Measurements from ENCODE around the gene AEBP1. TPM values are rescaled to one million over a fixed set of nuclear protein-coding genes. Genes with fewer than 3 reads are reported as not detected.

The AEBP1 gene
- total RNA-seq, 1 donor from 2014 or later = 52.2 TPM

- Mint-ChIP-seq H3K4me1 (ENCODE audit: low read depth) (no peaks in the 10 kb centered on the region), H3K4me3 (ENCODE audit: low read depth) (no peak overlapping the region), H3K27me3 (no peaks in the 10 kb centered on the region), H3K36me3 (ENCODE audit: insufficient read depth) (no peaks in the 10 kb centered on the region), H3K27ac (no peak overlapping the region), H3K9me3 (ENCODE audit: low read depth) (no peaks in the 10 kb centered on the region)
- TF ChIP-seq CTCF (IDR thresholded peaks at IDR 0.05; ENCODE audit: unreplicated experiment) = no peak
- no peak for DNase-seq (ENCODE audit: low spot score, unreplicated experiment)
These were observed 55.9 kb downstream of the AEBP1 start for GRCh38 chr7:44159824-44160630.

GRCh38 chr7:44161371-44161770, 57.2 kb downstream of the AEBP1 start:
- Mint-ChIP-seq H3K4me3 (ENCODE audit: low read depth) (no peak overlapping the region), H3K4me1 (ENCODE audit: low read depth) (no peaks in the 10 kb centered on the region), H3K9me3 (ENCODE audit: low read depth) (peaks cover 5% of the 10 kb centered on the region), H3K27me3 (no peaks in the 10 kb centered on the region), H3K36me3 (ENCODE audit: insufficient read depth) (no peaks in the 10 kb centered on the region), H3K27ac (no peak overlapping the region)
- no peak for TF ChIP-seq CTCF (IDR thresholded peaks at IDR 0.05; ENCODE audit: unreplicated experiment)
- DNase-seq (ENCODE audit: low spot score, unreplicated experiment) = no peak

GRCh38 chr7:44162179-44162578, 58.0 kb downstream of the AEBP1 start:
- Mint-ChIP-seq H3K36me3 (ENCODE audit: insufficient read depth) (no peaks in the 10 kb centered on the region), H3K27ac (no peak overlapping the region), H3K4me1 (ENCODE audit: low read depth) (peaks cover under 1% of the 10 kb centered on the region), H3K9me3 (ENCODE audit: low read depth) (peaks cover 5% of the 10 kb centered on the region), H3K4me3 (ENCODE audit: low read depth) (no peak overlapping the region), H3K27me3 (no peaks in the 10 kb centered on the region)
- DNase-seq (ENCODE audit: low spot score, unreplicated experiment) = no peak
- no peak for TF ChIP-seq CTCF (IDR thresholded peaks at IDR 0.05; ENCODE audit: unreplicated experiment)

GRCh38 chr7:44162785-44163395, 58.7 kb downstream of the AEBP1 start:
- H3K4me1 Mint-ChIP-seq (ENCODE audit: low read depth) = peaks cover 4% of the 10 kb centered on the region
- H3K27me3 Mint-ChIP-seq = no peaks in the 10 kb centered on the region
- peaks cover 5% of the 10 kb centered on the region for H3K9me3 Mint-ChIP-seq (ENCODE audit: low read depth)
- no peaks in the 10 kb centered on the region for H3K36me3 Mint-ChIP-seq (ENCODE audit: insufficient read depth)
- no peak for DNase-seq (ENCODE audit: low spot score, unreplicated experiment)
- TF ChIP-seq CTCF (IDR thresholded peaks at IDR 0.05; ENCODE audit: unreplicated experiment) = no peak
- H3K4me3 Mint-ChIP-seq (ENCODE audit: low read depth) = no peak overlapping the region
- no peak overlapping the region for H3K27ac Mint-ChIP-seq

- Mint-ChIP-seq H3K4me3 (ENCODE audit: low read depth) (no peak overlapping the region), H3K27me3 (no peaks in the 10 kb centered on the region), H3K4me1 (ENCODE audit: low read depth) (peaks cover 4% of the 10 kb centered on the region), H3K9me3 (ENCODE audit: low read depth) (peaks cover 5% of the 10 kb centered on the region), H3K27ac (no peak overlapping the region), H3K36me3 (ENCODE audit: insufficient read depth) (no peaks in the 10 kb centered on the region)
- DNase-seq (ENCODE audit: low spot score, unreplicated experiment) = no peak
- no peak for TF ChIP-seq CTCF (IDR thresholded peaks at IDR 0.05; ENCODE audit: unreplicated experiment)
These were observed 59.4 kb downstream of the AEBP1 start for GRCh38 chr7:44163591-44163990.

Small RNA genes within 50 kb of the gene (microRNA-seq; reads per million reads assigned to microRNA genes)
- 2.4 reads per million for gene MIR6838 (ENCODE audit: borderline number of aligned reads, unreplicated experiment)

Other genes with a start within 250 kb of the AEBP1 start
- gene MRPS24, start 234.8 kb upstream of the AEBP1 start, total RNA-seq = 62.7 and 72.8 TPM in 2 replicates
- gene URGCP, start 197.7 kb upstream of the AEBP1 start, total RNA-seq = 40.0 and 40.8 TPM in 2 replicates
- gene UBE2D4, start 177.9 kb upstream of the AEBP1 start, total RNA-seq = 17.1 and 17.3 TPM in 2 replicates
- gene SPDYE1, start 106.4 kb upstream of the AEBP1 start, total RNA-seq = not detected in 2 replicates
- gene DBNL, start 59.6 kb upstream of the AEBP1 start, total RNA-seq = 68.0 and 68.3 TPM in 2 replicates
- 1.8 and 2.5 TPM in 2 replicates for gene PGAM2, start 38.8 kb upstream of the AEBP1 start, total RNA-seq
- 33.3 and 33.8 TPM in 2 replicates for gene POLM, start 21.8 kb upstream of the AEBP1 start, total RNA-seq
- 95.4 and 104 TPM in 2 replicates for gene POLD2, start 19.2 kb downstream of the AEBP1 start, total RNA-seq
- 1.5 and 1.7 TPM in 2 replicates for gene MYL7, start 37.0 kb downstream of the AEBP1 start, total RNA-seq
- 4.9 and 5.9 TPM in 2 replicates for gene GCK, start 85.1 kb downstream of the AEBP1 start, total RNA-seq
- 79.2 and 82.5 TPM in 2 replicates for gene YKT6, start 96.6 kb downstream of the AEBP1 start, total RNA-seq
- 9.3 and 12.2 TPM in 2 replicates for gene CAMK2B, start 221.2 kb downstream of the AEBP1 start, total RNA-seq